GM23248 (cell line): Measurements from ENCODE around the gene ITIH5. TPM values are rescaled to one million over a fixed set of nuclear protein-coding genes. Genes with fewer than 3 reads are reported as not detected.

Source experiments
- DNase-seq: peaks from one replicate; pipeline ENCODE4 v3.0.0-alpha.2; 2015
- H2AFZ ChIP-seq: fragments of 200-600 bp; sonication (generic); 2 replicates; pipeline ENCODE4 v1.6.1; 2016; ENCODE audit warnings: antibody characterized with exemption
- H3F3A ChIP-seq: fragments of 200-600 bp; sonication (generic); 2 replicates; pipeline ENCODE4 v1.6.1; 2016; ENCODE audit warnings: mild to moderate bottlenecking, antibody characterized with exemption, mixed run types; ENCODE audit not compliant: insufficient read depth
- H3K27ac ChIP-seq: fragments of 200-600 bp; sonication (generic); 2 replicates; pipeline ENCODE4 v1.5.1; 2016; ENCODE audit warnings: mild to moderate bottlenecking
- H3K27me3 ChIP-seq: fragments of 200-600 bp; sonication (generic); replicated peaks from 2 replicates; pipeline ENCODE4 v1.6.1; 2016; ENCODE audit warnings: mild to moderate bottlenecking; ENCODE audit not compliant: insufficient read depth
- H3K36me3 ChIP-seq: fragments of 200-600 bp; sonication (generic); 2 replicates; pipeline ENCODE4 v1.6.1; 2016; ENCODE audit warnings: low read depth, mild to moderate bottlenecking
- H3K4me1 ChIP-seq: fragments of 200-600 bp; sonication (generic); 2 replicates; pipeline ENCODE4 v1.6.1; 2016; ENCODE audit warnings: mild to moderate bottlenecking; ENCODE audit not compliant: insufficient read depth
- H3K4me2 ChIP-seq: fragments of 200-600 bp; sonication (generic); one replicate; pipeline ENCODE4 v1.6.1; 2016; ENCODE audit warnings: mild to moderate bottlenecking; ENCODE audit not compliant: unreplicated experiment
- H3K4me3 ChIP-seq: fragments of 200-600 bp; sonication (generic); 2 replicates; pipeline ENCODE4 v1.5.1; 2016; ENCODE audit warnings: mild to moderate bottlenecking
- H3K79me2 ChIP-seq: fragments of 200-600 bp; sonication (generic); 2 replicates; pipeline ENCODE4 v1.6.1; 2016; ENCODE audit warnings: mild to moderate bottlenecking; ENCODE audit not compliant: insufficient read depth
- H3K9ac ChIP-seq: fragments of 200-600 bp; sonication (generic); 2 replicates; pipeline ENCODE4 v1.6.1; 2016; ENCODE audit warnings: mild to moderate bottlenecking
- H3K9me2 ChIP-seq: fragments of 200-600 bp; sonication (generic); 2 replicates; pipeline ENCODE4 v1.6.1; 2016; ENCODE audit warnings: mixed run types, mild to moderate bottlenecking, moderate library complexity; ENCODE audit not compliant: insufficient read depth
- H3K9me3 ChIP-seq: fragments of 200-600 bp; sonication (generic); one replicate; pipeline ENCODE4 v1.6.1; 2017; ENCODE audit warnings: low read depth
- H4K20me1 ChIP-seq: fragments of 200-600 bp; sonication (generic); 2 replicates; pipeline ENCODE4 v1.6.0; 2016; ENCODE audit not compliant: insufficient read depth
- EZH2 ChIP-seq: fragments of 200-600 bp; sonication (generic); IDR thresholded peaks from 2 replicates; pipeline ENCODE4 v1.6.1; 2018; ENCODE audit warnings: antibody characterized with exemption, mild to moderate bottlenecking; ENCODE audit not compliant: insufficient read depth, poor library complexity, severe bottlenecking
- EZH2phosphoT487 ChIP-seq: fragments of 200-600 bp; sonication (generic); IDR thresholded peaks from 2 replicates; pipeline ENCODE4 v1.6.1; 2018; ENCODE audit warnings: antibody characterized with exemption, moderate library complexity, mild to moderate bottlenecking, low read depth; ENCODE audit not compliant: insufficient read depth
- WGBS, 2 experiments: methylation state at CpG; one replicate each; pipeline ENCODE4 v1.1.6; 2015 to 2017; ENCODE audit warnings: low lambda C conversion rate in 2 of 2, low coverage in 1 of 2; ENCODE audit errors: missing lambda C conversion rate in 2 of 2; 5-methylcytosine and 5-hydroxymethylcytosine counted together
- in situ Hi-C: fragments of 300-500 bp; cut with MboI; formaldehyde crosslinking; loops from 2 replicates; pipeline ENCODE4 v1.15.0; 2020
- polyA plus RNA-seq: library from polyadenylated mRNA; unstranded; fragments of >200 nt; fragmentation: Nextera tagmentation; extraction: Ambion mirVana; gene quantifications from 2 replicates; pipeline ENCODE4 v1.2.1, GENCODE V29; 2016
- total RNA-seq: library from RNA; depleted of rRNA; stranded (reverse); fragments of >200 nt; shearing (Covaris generic); gene quantifications from 2 replicates; pipeline ENCODE4 v1.2.3, GENCODE V29; 2014

The ITIH5 gene
- total and polyA plus RNA-seq, 2 experiments from 2014 or later = not detected

GRCh38 chr10:7534480-7534852 lies 132.3 kb downstream of the ITIH5 start:
- no peak for DNase-seq
- H3K4me1 ChIP-seq = no peaks in the 10 kb centered on the region
- H3K27me3 ChIP-seq = peaks cover 19% of the 10 kb centered on the region
- H3K36me3 ChIP-seq = no peaks in the 10 kb centered on the region
- H2AFZ ChIP-seq = no peak overlapping the region
- H3K27ac ChIP-seq = no peak overlapping the region
- no peak for TF ChIP-seq EZH2
- no peak for TF ChIP-seq EZH2phosphoT487
- H3K4me2 ChIP-seq = no peak overlapping the region
- 35 to 38% methylated on average over 5 of the region's 5 CpGs for whole genome bisulfite sequencing, 2 experiments
- no peaks in the 10 kb centered on the region for H3K9me2 ChIP-seq
- no peaks in the 10 kb centered on the region for H4K20me1 ChIP-seq
- no peaks in the 10 kb centered on the region for H3K79me2 ChIP-seq
- no peak overlapping the region for H3K9ac ChIP-seq
- H3F3A ChIP-seq = no peaks in the 10 kb centered on the region
- in situ Hi-C loops = no loop called here
- H3K9me3 ChIP-seq = no peaks in the 10 kb centered on the region
- no peak overlapping the region for H3K4me3 ChIP-seq

- Histone ChIP-seq H3K36me3 (no peaks in the 10 kb centered on the region), H3K27me3 (peaks cover 25% of the 10 kb centered on the region), H3K9me3 (no peaks in the 10 kb centered on the region), H4K20me1 (no peaks in the 10 kb centered on the region), H3K4me1 (no peaks in the 10 kb centered on the region), H3K79me2 (no peaks in the 10 kb centered on the region), H3K4me3 (no peak overlapping the region), H3K9me2 (no peaks in the 10 kb centered on the region), H3F3A (no peaks in the 10 kb centered on the region), H3K4me2 (no peak overlapping the region), H3K9ac (no peak overlapping the region), H3K27ac (no peak overlapping the region), H2AFZ (no peak overlapping the region)
- 48 to 51% methylated on average over 7 of the region's 7 CpGs for WGBS, 2 experiments
- in situ Hi-C loops = no loop called here
- no peak for DNase-seq
- no peak for TF ChIP-seq EZH2phosphoT487
- TF ChIP-seq EZH2 = no peak
Measured at GRCh38 chr10:7533657-7534479, 132.9 kb downstream of the ITIH5 start.

GRCh38 chr10:7532723-7533498 lies 133.9 kb downstream of the ITIH5 start:
- TF ChIP-seq EZH2 (no peak), EZH2phosphoT487 (no peak)
- DNase-seq = no peak

GRCh38 chr10:7529638-7530037 lies 137.1 kb downstream of the ITIH5 start:
- WGBS, 2 experiments = 26 to 28% methylated on average over 4 to 7 of the region's 7 CpGs
- in situ Hi-C loops = no loop called here
- Histone ChIP-seq H3K9me3 (no peaks in the 10 kb centered on the region), H3K27me3 (peaks cover 35% of the 10 kb centered on the region), H3F3A (no peaks in the 10 kb centered on the region), H4K20me1 (no peaks in the 10 kb centered on the region), H3K4me3 (no peak overlapping the region), H2AFZ (no peak overlapping the region), H3K79me2 (no peaks in the 10 kb centered on the region), H3K9ac (no peak overlapping the region), H3K36me3 (no peaks in the 10 kb centered on the region), H3K27ac (no peak overlapping the region), H3K4me1 (no peaks in the 10 kb centered on the region), H3K4me2 (no peak overlapping the region), H3K9me2 (no peaks in the 10 kb centered on the region)
- TF ChIP-seq EZH2 (no peak), EZH2phosphoT487 (no peak)
- DNase-seq = peak; percentile 31

More at GRCh38 chr10:7532723-7533498, 133.9 kb downstream of the ITIH5 start:
- Histone ChIP-seq H3K9me2 (no peaks in the 10 kb centered on the region), H3K9ac (no peak overlapping the region), H3K4me1 (no peaks in the 10 kb centered on the region), H3K27me3 (peaks cover 30% of the 10 kb centered on the region), H2AFZ (no peak overlapping the region), H3K4me3 (no peak overlapping the region), H3K79me2 (no peaks in the 10 kb centered on the region), H3F3A (no peaks in the 10 kb centered on the region), H3K4me2 (no peak overlapping the region), H4K20me1 (no peaks in the 10 kb centered on the region), H3K36me3 (no peaks in the 10 kb centered on the region), H3K9me3 (no peaks in the 10 kb centered on the region), H3K27ac (no peak overlapping the region)
- in situ Hi-C loops = no loop called here
- 65 to 67% methylated on average over 23 of the region's 23 CpGs for WGBS, 2 experiments
